NCI-H1436 treated with DMSO at 0.1 percent for 48 hours (cell line): ENCODE results near the gene ANKRD28.
"Not testable (repeated sequence)": the region's sequence is repeated elsewhere in the genome, so short reads cannot be mapped to it uniquely, and the experiment has no call there.

Source experiments
- DNase-seq: peaks from one replicate; lab custom pipeline; 2025; lab: John Stamatoyannopoulos, UW

Gene ANKRD28

GRCh38 chr3:15803921-15804320 lies 6.1 kb upstream of the ANKRD28 start:
- DNase-seq = no peak

DNA sequence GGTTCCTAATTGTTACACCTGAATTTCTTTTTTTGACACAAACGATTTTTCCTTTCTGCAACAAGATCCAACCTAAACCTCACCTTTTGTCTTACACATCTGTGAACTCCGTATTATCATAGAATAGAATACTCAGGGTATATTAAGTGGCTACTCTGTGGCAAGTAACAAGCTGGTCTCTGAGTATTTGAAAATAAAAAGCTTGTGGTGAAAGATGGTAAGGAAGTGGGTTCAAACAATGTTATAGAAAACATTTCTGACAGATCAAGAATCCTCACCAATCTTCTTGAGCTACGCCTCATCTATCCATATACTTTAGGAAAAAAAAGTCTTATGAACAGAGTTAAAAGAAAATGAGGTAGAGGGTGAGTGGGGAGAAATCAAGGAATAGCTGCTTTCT lies 3.5 kb upstream of the ANKRD28 start:
- no peak for DNase-seq

- DNase-seq = no peak
Observed at GRCh38 chr3:15800780-15801179, 3.0 kb upstream of the ANKRD28 start.

GRCh38 chr3:15800327-15800726 lies 2.5 kb upstream of the ANKRD28 start:
- no peak for DNase-seq

- no peak for DNase-seq
Observed at GRCh38 chr3:15798533-15799245, 910 bp upstream of the ANKRD28 start.

DNA sequence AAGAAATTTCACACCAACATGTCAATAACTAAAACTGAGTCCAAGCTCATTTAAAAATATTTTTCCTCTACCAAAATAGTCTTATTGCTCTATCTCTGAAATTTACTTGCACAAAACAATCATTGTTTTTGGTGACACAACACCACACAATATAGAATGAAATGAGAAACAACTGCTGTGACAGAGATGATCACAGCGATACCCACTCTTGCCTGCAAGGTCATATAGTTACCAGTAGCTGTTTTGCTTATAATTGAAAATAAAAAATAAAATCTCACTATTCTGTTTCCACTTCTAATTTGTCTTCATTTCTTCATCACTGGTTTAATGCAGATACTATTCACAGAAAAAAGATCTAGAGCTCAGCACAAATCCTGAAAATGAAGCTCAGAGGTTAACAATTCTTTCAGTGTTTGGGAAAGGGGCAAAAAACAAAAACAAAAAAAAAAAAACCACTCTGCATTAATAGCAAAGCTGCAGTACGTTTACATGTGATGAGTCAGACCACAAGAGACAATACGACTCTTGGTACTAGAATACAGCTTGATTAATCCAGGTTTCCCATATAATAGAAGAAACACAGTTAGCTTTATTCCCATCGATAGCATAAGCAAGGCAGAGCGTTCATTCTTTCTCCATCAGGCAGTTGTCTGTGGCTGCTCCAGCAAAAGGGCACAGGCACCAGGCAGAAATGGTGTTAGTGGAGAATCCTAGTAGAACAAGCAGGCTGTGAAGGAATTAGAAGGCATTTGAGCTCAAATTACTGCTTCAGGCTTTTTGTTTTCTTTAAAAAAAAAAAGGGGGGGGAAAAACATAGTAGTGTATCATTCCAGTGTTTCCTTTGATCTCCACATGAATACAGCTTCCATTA lies 773 bp downstream of the ANKRD28 start:
- no peak for DNase-seq

DNA sequence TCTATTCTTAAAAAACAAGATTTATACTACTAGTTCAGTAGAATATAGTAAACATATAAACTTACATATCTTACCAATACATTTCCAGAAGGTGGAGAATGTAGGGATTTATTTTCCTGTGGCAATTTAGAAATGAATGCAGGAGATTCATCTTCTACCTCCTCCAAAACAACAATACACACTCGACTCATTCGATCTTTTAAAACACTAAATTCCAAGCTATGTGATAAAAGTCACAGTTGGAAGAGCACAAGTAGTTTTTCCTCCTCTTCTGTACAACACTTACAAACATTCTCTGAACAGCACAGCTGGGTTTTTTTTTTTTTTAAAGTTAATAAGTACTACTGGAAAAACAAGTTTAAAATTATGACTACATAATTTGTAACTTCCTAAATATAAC lies 1.4 kb downstream of the ANKRD28 start:
- DNase-seq = no peak

GRCh38 chr3:15795651-15796308 lies 2.0 kb downstream of the ANKRD28 start:
- no peak for DNase-seq

DNA sequence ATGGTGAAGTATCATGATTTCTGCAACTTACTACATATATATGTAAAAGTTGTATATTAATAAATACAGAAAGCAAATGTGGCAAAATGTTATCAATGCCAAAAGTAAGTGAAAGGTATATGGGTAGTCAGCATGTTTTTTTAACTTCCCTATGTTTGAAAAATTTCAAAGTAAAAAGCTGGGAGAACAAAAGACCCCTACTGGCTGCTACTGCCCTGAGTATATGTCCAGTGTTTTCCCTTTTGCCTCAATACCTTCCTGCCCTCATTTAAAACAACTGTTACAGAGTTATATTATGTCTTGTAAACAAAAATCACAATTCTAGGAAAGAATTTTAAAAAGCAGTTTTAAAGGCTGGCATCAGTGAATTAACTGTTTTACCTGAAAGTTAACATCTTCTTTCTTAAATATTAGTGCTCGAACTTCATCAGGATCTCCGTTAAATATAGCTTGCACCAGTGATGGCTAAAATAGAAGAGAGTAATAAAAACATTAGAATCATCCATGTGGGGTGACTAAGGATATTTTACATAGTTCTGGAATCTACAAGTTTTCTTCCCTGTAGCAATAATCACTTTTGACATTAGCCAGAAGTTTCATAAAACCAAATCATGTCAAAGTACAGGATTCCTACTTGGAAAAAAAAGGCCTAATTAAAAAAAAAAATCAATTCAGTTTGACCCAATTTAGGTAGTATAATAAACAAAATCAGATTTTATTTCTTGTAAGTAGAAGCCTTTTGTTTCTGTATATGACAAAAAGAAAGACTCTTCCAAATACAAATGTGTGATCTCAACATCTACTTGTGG lies 2.7 kb downstream of the ANKRD28 start:
- DNase-seq = no peak

GRCh38 chr3:15794303-15794771 lies 3.4 kb downstream of the ANKRD28 start:
- DNase-seq = no peak

- no peak for DNase-seq
Observed at GRCh38 chr3:15791525-15791924, 6.3 kb downstream of the ANKRD28 start.

DNA sequence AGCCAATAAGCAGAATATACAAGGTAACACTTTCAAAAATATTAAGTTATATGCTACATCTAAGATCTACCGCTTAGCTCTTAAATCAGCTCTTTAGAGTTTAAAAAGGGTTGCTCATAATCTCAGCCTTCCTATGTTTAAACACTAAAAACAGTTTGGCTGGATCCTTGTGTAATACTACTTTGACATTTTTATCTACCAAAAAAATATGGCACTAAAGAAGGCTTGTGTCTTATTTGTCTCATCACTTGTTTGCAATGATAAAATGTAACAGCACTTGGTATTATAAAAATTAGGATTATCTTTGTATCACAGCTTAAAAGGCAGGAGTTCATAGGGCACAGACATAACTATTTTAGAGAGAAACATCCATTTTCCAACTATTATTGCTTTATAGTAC lies 9.8 kb downstream of the ANKRD28 start:
- no peak for DNase-seq

- DNase-seq = no peak
Observed at GRCh38 chr3:15787526-15787925, 10.3 kb downstream of the ANKRD28 start.

- DNase-seq = no peak
Observed at GRCh38 chr3:15783361-15783969, 14.3 kb downstream of the ANKRD28 start.

GRCh38 chr3:15782429-15782828 lies 15.3 kb downstream of the ANKRD28 start:
- no peak for DNase-seq

DNA sequence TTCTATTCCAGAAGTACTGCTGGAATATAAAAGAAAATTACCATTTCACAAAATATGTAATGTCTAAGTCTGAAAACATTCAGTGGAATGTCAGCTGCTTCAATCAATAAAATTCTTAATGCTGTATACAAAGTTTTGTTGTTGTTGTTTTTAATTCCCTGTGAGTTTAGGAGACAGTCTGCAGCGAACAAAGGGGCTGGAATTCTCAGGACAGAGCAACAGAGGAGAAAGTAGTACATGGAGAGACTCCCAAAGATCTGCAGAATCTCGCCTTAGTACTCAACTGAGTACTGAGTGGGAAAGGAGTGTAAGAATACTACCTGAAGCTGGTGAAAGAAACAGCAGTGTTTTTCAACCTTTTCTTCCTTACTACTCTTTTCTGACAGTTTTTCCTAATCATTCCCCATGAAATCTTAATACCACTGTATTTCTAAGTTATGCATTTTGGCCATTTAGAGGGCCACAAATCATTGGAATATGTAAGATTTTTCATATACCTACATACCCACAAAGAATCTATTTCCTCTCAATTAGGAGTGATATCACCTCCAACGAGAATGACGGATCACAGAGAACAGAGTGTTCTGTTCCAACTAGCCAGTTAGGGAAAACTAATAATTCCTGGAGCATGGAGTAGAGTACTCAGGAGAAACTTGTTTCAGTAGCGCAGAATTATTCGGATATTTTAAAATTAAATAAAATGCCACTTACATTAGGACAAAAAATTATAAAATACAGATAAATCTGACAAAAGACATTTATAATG lies 16.0 kb downstream of the ANKRD28 start:
- DNase-seq = no peak

- DNase-seq = no peak
Observed at GRCh38 chr3:15781131-15781530, 16.6 kb downstream of the ANKRD28 start.

GRCh38 chr3:15779111-15779510 lies 18.7 kb downstream of the ANKRD28 start:
- no peak for DNase-seq

DNA sequence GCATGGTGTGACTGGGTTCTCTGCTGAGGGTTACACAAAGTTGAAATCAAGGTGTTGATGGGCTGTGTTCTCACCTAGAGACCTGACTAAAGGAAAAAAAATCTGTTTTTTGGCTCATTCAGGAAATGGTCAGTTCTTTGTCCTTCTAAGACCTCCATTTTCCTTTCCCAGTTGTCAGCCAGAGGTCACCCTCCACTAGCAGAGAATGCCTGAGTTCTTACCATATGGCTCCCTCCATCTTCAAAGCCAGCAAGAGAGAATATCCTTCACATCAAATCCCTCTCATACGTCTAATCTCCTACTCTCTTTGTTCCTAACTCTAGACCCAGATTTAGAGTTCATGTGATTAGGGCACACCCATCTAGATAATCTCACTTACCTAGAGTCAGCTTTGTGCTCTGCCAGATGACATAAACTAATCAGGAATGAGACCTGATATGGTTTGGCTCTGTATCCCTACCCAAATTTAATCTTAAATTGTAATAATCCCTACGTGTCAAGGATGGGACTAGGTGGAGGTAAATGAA lies 19.4 kb downstream of the ANKRD28 start:
- no peak for DNase-seq

- not testable (repeated sequence) for DNase-seq
Observed at GRCh38 chr3:15774931-15775560, 22.7 kb downstream of the ANKRD28 start.
